IMR-90 (cell line): ENCODE results near the gene KIAA0513. TPM values are rescaled to one million over a fixed set of nuclear protein-coding genes. Genes with fewer than 3 reads are reported as not detected.

Source experiments
- ATAC-seq: fragments of 200-7000 bp; cut with Tn5 transposase; 2 replicates; pipeline ENCODE4 v1.9.1; 2020; ENCODE audit warnings: low read depth, mild to moderate bottlenecking, moderate library complexity
- BruUV-seq: library from RNA; stranded (reverse); fragments of 400-500 nt; replicated peaks from 2 replicates; lab custom pipeline; 2021; lab: Mats Ljungman, UMichigan
- CTCF ChIA-PET: fragments of 300-600 bp; formaldehyde crosslinking; extraction: SDS; loops from one replicate; lab custom pipeline; 2021; ENCODE audit warnings: antibody characterized with exemption; lab: Yijun Ruan, JAX
- POLR2A ChIA-PET: fragments of 300-600 bp; sonication (Branson Sonifier 250); formaldehyde crosslinking; loops from one replicate; lab custom pipeline; 2022; ENCODE audit warnings: antibody characterized with exemption; ENCODE audit not compliant: unreplicated experiment; lab: Charles Lee
- DNase-seq: peaks from one replicate; pipeline ENCODE4 v3.0.0; 2013
- H2AFZ ChIP-seq: replicated peaks from 2 replicates; pipeline ENCODE3; 2013; ENCODE audit warnings: low read length, mild to moderate bottlenecking; ENCODE audit not compliant: poor library complexity
- H2AK5ac ChIP-seq: 2 replicates; pipeline ENCODE4 v1.6.1; 2013; ENCODE audit warnings: low read depth, low read length, inconsistent platforms
- H2AK9ac ChIP-seq: replicated peaks from 2 replicates; pipeline ENCODE3; 2013; ENCODE audit warnings: mild to moderate bottlenecking, low read depth, low read length, moderate library complexity; ENCODE audit not compliant: poor library complexity
- H2BK120ac ChIP-seq: 2 replicates; pipeline ENCODE4 v1.6.1; 2013; ENCODE audit warnings: low read depth, low read length, inconsistent platforms
- H2BK15ac ChIP-seq: 3 replicates; pipeline ENCODE4 v1.6.1; 2013; ENCODE audit warnings: low read depth, low read length, inconsistent platforms
- H2BK20ac ChIP-seq: 2 replicates; pipeline ENCODE4 v1.6.1; 2013; ENCODE audit warnings: low read depth, mild to moderate bottlenecking, inconsistent platforms, low read length, moderate library complexity
- H2BK5ac ChIP-seq: 2 replicates; pipeline ENCODE4 v1.6.1; 2013; ENCODE audit warnings: mild to moderate bottlenecking, low read depth, low read length, inconsistent platforms; ENCODE audit not compliant: poor library complexity, severe bottlenecking
- H3K14ac ChIP-seq: replicated peaks from 2 replicates; pipeline ENCODE4 v1.6.1; 2013; ENCODE audit warnings: low read depth, low read length, inconsistent platforms
- H3K18ac ChIP-seq: 2 replicates; pipeline ENCODE4 v1.6.1; 2013; ENCODE audit warnings: low read depth, low read length, control low read depth
- H3K23ac ChIP-seq: 2 replicates; pipeline ENCODE4 v1.6.1; 2013; ENCODE audit warnings: low read depth, low read length, inconsistent platforms
- H3K27ac ChIP-seq: 2 replicates; pipeline ENCODE4 v1.5.1; 2013; ENCODE audit warnings: mild to moderate bottlenecking, control low read depth, low read length; ENCODE audit not compliant: insufficient read depth
- H3K27me3 ChIP-seq: 2 replicates; pipeline ENCODE4 v1.6.1; 2013; ENCODE audit warnings: low read length; ENCODE audit not compliant: control insufficient read depth, insufficient read depth
- H3K36me3 ChIP-seq: 2 replicates; pipeline ENCODE4 v1.6.1; 2013; ENCODE audit warnings: low read length, mixed read lengths; ENCODE audit not compliant: control insufficient read depth, insufficient read depth
- H3K4ac ChIP-seq: 2 replicates; pipeline ENCODE4 v1.6.1; 2013; ENCODE audit warnings: low read depth, low read length, inconsistent platforms
- H3K4me1 ChIP-seq: 2 replicates; pipeline ENCODE4 v1.6.1; 2013; ENCODE audit warnings: low read length, mixed read lengths; ENCODE audit not compliant: control insufficient read depth, insufficient read depth
- H3K4me2 ChIP-seq: 2 replicates; pipeline ENCODE4 v1.6.1; 2013; ENCODE audit warnings: low read depth, mild to moderate bottlenecking, control low read depth, low read length, moderate library complexity
- H3K4me3 ChIP-seq: 2 replicates; pipeline ENCODE4 v1.5.1; 2013; ENCODE audit warnings: low read depth, mild to moderate bottlenecking, control low read depth, low read length, moderate library complexity; ENCODE audit not compliant: insufficient read depth
- H3K56ac ChIP-seq: 2 replicates; pipeline ENCODE4 v1.6.1; 2013; ENCODE audit warnings: low read length, inconsistent platforms; ENCODE audit not compliant: insufficient read depth; ENCODE audit errors: extremely low read depth
- H3K79me1 ChIP-seq, 2 experiments: 2 replicates each; pipeline ENCODE4 v1.6.1; 2013; ENCODE audit warnings: low read length in 2 of 2, inconsistent platforms in 1 of 2, low read depth in 1 of 2
- H3K9ac ChIP-seq: 2 replicates; pipeline ENCODE4 v1.6.1; 2013; ENCODE audit warnings: low read depth, low read length, control low read depth
- H3K9me1 ChIP-seq: 2 replicates; pipeline ENCODE4 v1.6.1; 2013; ENCODE audit warnings: low read length, inconsistent platforms; ENCODE audit not compliant: insufficient read depth
- H3K9me3 ChIP-seq: 2 replicates; pipeline ENCODE4 v1.6.1; 2013; ENCODE audit warnings: low read length; ENCODE audit not compliant: control insufficient read depth, insufficient read depth
- H4K20me1 ChIP-seq: 2 replicates; pipeline ENCODE4 v1.6.1; 2013; ENCODE audit warnings: low read length, inconsistent platforms; ENCODE audit not compliant: insufficient read depth
- H4K5ac ChIP-seq: 2 replicates; pipeline ENCODE4 v1.6.1; 2013; ENCODE audit warnings: mild to moderate bottlenecking, low read depth, low read length, control low read depth
- H4K8ac ChIP-seq, 2 experiments: 2 replicates each; pipeline ENCODE4 v1.6.1; 2013; ENCODE audit warnings: low read depth in 2 of 2, low read length in 2 of 2, control low read depth in 1 of 2, inconsistent platforms in 1 of 2
- H4K91ac ChIP-seq: 2 replicates; pipeline ENCODE4 v1.6.1; 2013; ENCODE audit warnings: low read depth, low read length, inconsistent platforms; ENCODE audit not compliant: insufficient read depth
- BHLHE40 ChIP-seq: fragments of 150-350 bp; IDR thresholded peaks from 2 replicates; pipeline ENCODE4 v1.6.1; 2016; ENCODE audit warnings: mild to moderate bottlenecking, low read depth, low read length
- CEBPB ChIP-seq: IDR thresholded peaks from 2 replicates; pipeline ENCODE4 v1.6.1; 2012; ENCODE audit warnings: low read depth, low read length, improper control_type of control experiment
- CHD1 ChIP-seq: IDR thresholded peaks from 2 replicates; pipeline ENCODE4 v1.6.1; 2012; ENCODE audit warnings: low read depth, low read length, improper control_type of control experiment
- CTCF ChIP-seq: conservative IDR thresholded peaks from 2 replicates; pipeline ENCODE4 v1.5.1; 2012; ENCODE audit warnings: mild to moderate bottlenecking, low read depth, low read length, improper control_type of control experiment
- ELK1 ChIP-seq: fragments of 150-350 bp; IDR thresholded peaks from 2 replicates; pipeline ENCODE4 v1.6.1; 2016; ENCODE audit warnings: low read depth, mild to moderate bottlenecking, low read length, moderate library complexity, borderline replicate concordance
- FOS ChIP-seq: fragments of 150-350 bp; IDR thresholded peaks from 2 replicates; pipeline ENCODE4 v1.6.1; 2016; ENCODE audit warnings: low read depth, low read length
- MAFK ChIP-seq: IDR thresholded peaks from 2 replicates; pipeline ENCODE4 v1.6.1; 2012; ENCODE audit warnings: low read depth, low read length, improper control_type of control experiment
- MAZ ChIP-seq: IDR thresholded peaks from 2 replicates; pipeline ENCODE4 v1.6.1; 2012; ENCODE audit warnings: low read depth, mild to moderate bottlenecking, low read length, improper control_type of control experiment, moderate library complexity, borderline replicate concordance
- MXI1 ChIP-seq: IDR thresholded peaks from 2 replicates; pipeline ENCODE4 v1.6.1; 2012; ENCODE audit warnings: low read depth, mild to moderate bottlenecking, low read length, moderate library complexity, borderline replicate concordance
- NFE2L2 ChIP-seq: fragments of 150-350 bp; IDR thresholded peaks from 2 replicates; pipeline ENCODE4 v1.6.1; 2016; ENCODE audit warnings: low read depth, mild to moderate bottlenecking, low read length
- POLR2A ChIP-seq: IDR thresholded peaks from 2 replicates; pipeline ENCODE4 v1.6.1; 2012; ENCODE audit warnings: mild to moderate bottlenecking, low read depth, low read length
- RAD21 ChIP-seq: IDR thresholded peaks from 2 replicates; pipeline ENCODE4 v1.6.1; 2012; ENCODE audit warnings: low read length, improper control_type of control experiment
- RCOR1 ChIP-seq: IDR thresholded peaks from 2 replicates; pipeline ENCODE4 v1.6.1; 2012; ENCODE audit warnings: mild to moderate bottlenecking, low read length, improper control_type of control experiment; ENCODE audit not compliant: insufficient replicate concordance
- RFX5 ChIP-seq: IDR thresholded peaks from 2 replicates; pipeline ENCODE4 v1.8.0; 2012; ENCODE audit warnings: low read depth, mild to moderate bottlenecking, low read length, moderate library complexity
- SMC3 ChIP-seq: fragments of 150-350 bp; IDR thresholded peaks from 2 replicates; pipeline ENCODE4 v1.6.1; 2016; ENCODE audit warnings: low read depth, mild to moderate bottlenecking, antibody characterized with exemption, low read length, moderate library complexity
- USF2 ChIP-seq: fragments of 150-350 bp; IDR thresholded peaks from 2 replicates; pipeline ENCODE4 v1.6.1; 2017; ENCODE audit warnings: mild to moderate bottlenecking, antibody characterized with exemption, low read length, low read depth
- WGBS, 2 experiments: methylation state at CpG; one replicate each; pipeline versions ENCODE4 v1.1.5 to v1.1.7; 2013; ENCODE audit warnings: missing lambda C conversion rate in 2 of 2; ENCODE audit not compliant: insufficient read length in 1 of 2; ENCODE audit errors: extremely low coverage in 2 of 2; 5-methylcytosine and 5-hydroxymethylcytosine counted together
- dilution Hi-C: fragments of 300-500 bp; cut with HindIII; formaldehyde crosslinking; loops from one replicate; pipeline ENCODE4 v1.14.3; 2018; ENCODE audit warnings: low sequenced_read_pairs; ENCODE audit not compliant: unreplicated experiment
- in situ Hi-C: fragments of 300-500 bp; cut with MboI; formaldehyde crosslinking; loops from 3 replicates; pipeline ENCODE4 v1.14.3; 2019; ENCODE audit warnings: low sequenced_read_pairs, inconsistent platforms, mixed read lengths
- intact Hi-C: fragments of 100-400 bp; cut with micrococcal nuclease; formaldehyde crosslinking; loops from 2 replicates; pipeline ENCODE4 v1.10.0; 2022
- polyA plus RNA-seq, 3 experiments: library from polyadenylated mRNA; depleted of rRNA; stranded (reverse); fragments of >200 nt; gene quantifications; 2 replicates each; pipeline ENCODE4 v1.2.3, GENCODE V29; 2012; ENCODE audit warnings: low replicate concordance in 1 of 3
- total RNA-seq: library from RNA; depleted of rRNA; stranded (reverse); fragments of >200 nt; gene quantifications from 2 replicates; pipeline ENCODE4 v1.2.3, GENCODE V29; 2012

KIAA0513 gene
- total and polyA plus RNA-seq, 2 of the 4 experiments (the other 2 are of a cell fraction), result 9.5 TPM

- H3K9me1 ChIP-seq, result peaks cover 12% of the 10 kb centered on the region; the same call in 1 of the 2 replicates
- DNase-seq, result no peak
- dilution Hi-C loops, result no loop called here
- peaks cover 4% of the 10 kb centered on the region for H3K27me3 ChIP-seq
- H4K8ac ChIP-seq, result no peak overlapping the region
- no peak overlapping the region for H2AFZ ChIP-seq
- TF ChIP-seq RAD21 (no peak), RCOR1 (no peak), NFE2L2 (no peak), RFX5 (no peak), CHD1 (no peak), SMC3 (no peak), USF2 (no peak), FOS (no peak), CTCF (no peak), BHLHE40 (no peak), POLR2A (no peak), MAZ (no peak), MAFK (no peak), ELK1 (no peak), CEBPB (no peak), MXI1 (no peak)
- H3K9ac ChIP-seq, result no peak overlapping the region
- H2AK5ac ChIP-seq, result no peak overlapping the region
- no peaks in the 10 kb centered on the region for H4K20me1 ChIP-seq
- in situ Hi-C loops, result no loop called here
- BruUV-seq, result no TSS peak
- no peak overlapping the region for H3K14ac ChIP-seq
- H3K18ac ChIP-seq, result no peak overlapping the region
- H3K79me1 ChIP-seq, result no peaks in the 10 kb centered on the region
- no peak overlapping the region for H4K5ac ChIP-seq
- H2BK120ac ChIP-seq, result no peak overlapping the region
- no peak overlapping the region for H3K4me2 ChIP-seq
- ChIA-PET CTCF (no interaction called here), POLR2A (no interaction called here)
- ATAC-seq, result no peak
- H3K56ac ChIP-seq, result no peak overlapping the region
- H2BK15ac ChIP-seq, result no peak overlapping the region
- intact Hi-C loops, result no loop called here
- no peak overlapping the region for H2BK5ac ChIP-seq
- WGBS, 2 experiments, result 93% methylated on average over 3 of the region's 12 CpGs; no CpG with 5 or more reads in 1 of the 2 experiments
- no peak overlapping the region for H4K91ac ChIP-seq
- H3K23ac ChIP-seq, result no peak overlapping the region
- no peak overlapping the region for H3K27ac ChIP-seq
- H3K4me1 ChIP-seq, result peaks cover 17% of the 10 kb centered on the region
- peaks cover 4% of the 10 kb centered on the region; the same call in 1 of the 2 replicates for H3K9me3 ChIP-seq
- H2BK20ac ChIP-seq, result no peak overlapping the region
- no peaks in the 10 kb centered on the region for H3K36me3 ChIP-seq
- no peak overlapping the region for H2AK9ac ChIP-seq
- no peak overlapping the region for H3K4me3 ChIP-seq
- no peak overlapping the region for H3K4ac ChIP-seq
Measured at GRCh38 chr16:85140455-85141012, 112.9 kb downstream of the KIAA0513 start.
